MCF 10A (cell line): Measurements from ENCODE around the gene IL21R. TPM values are rescaled to one million over a fixed set of nuclear protein-coding genes. Genes with fewer than 3 reads are reported as not detected.

Experiments
- BruUV-seq: library from RNA; stranded (reverse); fragments of 400-500 nt; replicated peaks from 2 replicates; lab custom pipeline; 2021; lab: Mats Ljungman, UMichigan
- CTCF ChIA-PET: fragments of 300-600 bp; sonication (Branson Sonifier 250); formaldehyde crosslinking; extraction: SDS; loops from one replicate; lab custom pipeline; 2021; ENCODE audit warnings: antibody characterized with exemption, inconsistent platforms; lab: Yijun Ruan, JAX
- POLR2A ChIA-PET: fragments of 300-600, 350-650 bp; sonication (Branson Sonifier 250); formaldehyde crosslinking; extraction: SDS; loops from one replicate; lab custom pipeline; 2020; ENCODE audit warnings: antibody characterized with exemption, inconsistent platforms; lab: Yijun Ruan, JAX
- DNase-seq: peaks from one replicate; pipeline ENCODE4 v3.0.0-alpha.2; 2018; ENCODE audit not compliant: unreplicated experiment
- H3K27ac Mint-ChIP-seq: one replicate; pipeline ENCODE4 v1.8.0; 2022; ENCODE audit warnings: mild to moderate bottlenecking, low read depth, mixed read lengths; ENCODE audit not compliant: unreplicated experiment
- H3K27me3 Mint-ChIP-seq: one replicate; pipeline ENCODE4 v1.8.0; 2022; ENCODE audit warnings: mixed read lengths; ENCODE audit not compliant: insufficient read depth, unreplicated experiment
- H3K36me3 Mint-ChIP-seq: one replicate; pipeline ENCODE4 v1.8.0; 2022; ENCODE audit warnings: mild to moderate bottlenecking, moderate library complexity, mixed read lengths; ENCODE audit not compliant: insufficient read depth, unreplicated experiment
- H3K4me1 Mint-ChIP-seq: one replicate; pipeline ENCODE4 v1.8.0; 2022; ENCODE audit warnings: mixed read lengths; ENCODE audit not compliant: insufficient read depth, unreplicated experiment
- H3K4me3 Mint-ChIP-seq: one replicate; pipeline ENCODE4 v1.8.0; 2022; ENCODE audit warnings: mild to moderate bottlenecking, moderate library complexity, mixed read lengths; ENCODE audit not compliant: unreplicated experiment
- H3K9me3 Mint-ChIP-seq: one replicate; pipeline ENCODE4 v1.8.0; 2022; ENCODE audit warnings: mixed read lengths; ENCODE audit not compliant: unreplicated experiment
- CTCF ChIP-seq: fragments of 200-600 bp; IDR thresholded peaks from one replicate; pipeline ENCODE4 v1.8.0; 2022; ENCODE audit warnings: antibody characterized with exemption, mild to moderate bottlenecking; ENCODE audit not compliant: unreplicated experiment
- intact Hi-C: fragments of 100-400 bp; cut with micrococcal nuclease; formaldehyde crosslinking; loops from 2 replicates; pipeline ENCODE4 v1.14.1; 2022
- total RNA-seq: library from RNA; stranded (reverse); gene quantifications from 2 replicates; pipeline ENCODE4 v1.2.3, GENCODE V29; 2022

The IL21R gene
- total RNA-seq, 1 experiment from 2014 or later = 0.21 TPM

- intact Hi-C loops = no loop called here
- no peaks in the 10 kb centered on the region for H3K27me3 Mint-ChIP-seq
- no peak overlapping the region for H3K27ac Mint-ChIP-seq
- CTCF ChIA-PET = interaction anchor here (1.1 to 4.6 kb wide), 3 partner anchors 95 to 270 kb away, joined by 3 to 20 read pairs (median 4); no protein-coding TSS in a partner anchor
- no peak for DNase-seq
- H3K4me1 Mint-ChIP-seq = no peaks in the 10 kb centered on the region
- POLR2A ChIA-PET = no interaction called here
- no TSS peak for BruUV-seq
- H3K36me3 Mint-ChIP-seq = peaks cover 68% of the 10 kb centered on the region
- no peaks in the 10 kb centered on the region for H3K9me3 Mint-ChIP-seq
- TF ChIP-seq CTCF = no peak
- H3K4me3 Mint-ChIP-seq = no peak overlapping the region
Observed at GRCh38 chr16:27463741-27464591, 62.0 kb downstream of the IL21R start.

GRCh38 chr16:27464626-27465482 lies 62.9 kb downstream of the IL21R start:
- TSS peak; percentile 35 for BruUV-seq
- Mint-ChIP-seq H3K27ac (no peak overlapping the region), H3K27me3 (no peaks in the 10 kb centered on the region), H3K36me3 (peaks cover 77% of the 10 kb centered on the region), H3K4me1 (no peaks in the 10 kb centered on the region), H3K4me3 (no peak overlapping the region), H3K9me3 (no peaks in the 10 kb centered on the region)
- no peak for TF ChIP-seq CTCF
- no peak for DNase-seq
- ChIA-PET POLR2A (no interaction called here), CTCF (interaction anchor here (1.1 to 4.6 kb wide), 3 partner anchors 96 to 271 kb away, joined by 3 to 20 read pairs (median 4); no protein-coding TSS in a partner anchor)
- intact Hi-C loops = no loop called here

- POLR2A ChIA-PET = no interaction called here
- no TSS peak for BruUV-seq
- no peak for TF ChIP-seq CTCF
Observed at GRCh38 chr16:27465483-27465879, 63.5 kb downstream of the IL21R start.

More at GRCh38 chr16:27465483-27465879, 63.5 kb downstream of the IL21R start:
- H3K36me3 Mint-ChIP-seq = peaks cover 83% of the 10 kb centered on the region
- H3K27me3 Mint-ChIP-seq = no peaks in the 10 kb centered on the region
- no peaks in the 10 kb centered on the region for H3K9me3 Mint-ChIP-seq
- H3K27ac Mint-ChIP-seq = no peak overlapping the region
- H3K4me1 Mint-ChIP-seq = no peaks in the 10 kb centered on the region
- CTCF ChIA-PET = interaction anchor here (1.1 to 4.6 kb wide), 3 partner anchors 97 to 272 kb away, joined by 3 to 20 read pairs (median 4); no protein-coding TSS in a partner anchor
- DNase-seq = no peak
- H3K4me3 Mint-ChIP-seq = no peak overlapping the region
- intact Hi-C loops = no loop called here
